GM18526 (cell line): Measurements from ENCODE around the gene CCDC12.

Experiments
- POLR2A ChIP-seq: IDR thresholded peaks from 3 replicates; pipeline ENCODE4 v1.6.1; 2011; ENCODE audit not compliant: insufficient read length; ENCODE audit errors: extremely low read depth

The CCDC12 gene

GRCh38 chr3:46947981-46948791 is 28.4 kb downstream of the CCDC12 start:
- TF ChIP-seq POLR2A = no peak

GRCh38 chr3:46947546-46947901 is 29.0 kb downstream of the CCDC12 start:
- no peak for TF ChIP-seq POLR2A

- TF ChIP-seq POLR2A = no peak
Observed at GRCh38 chr3:46946856-46947545, 29.5 kb downstream of the CCDC12 start.

- TF ChIP-seq POLR2A = no peak
Observed at GRCh38 chr3:46946416-46946815, 30.1 kb downstream of the CCDC12 start.

GRCh38 chr3:46944191-46944590 is 32.4 kb downstream of the CCDC12 start:
- TF ChIP-seq POLR2A = no peak

- TF ChIP-seq POLR2A = no peak
Observed at GRCh38 chr3:46943237-46944187, 33.0 kb downstream of the CCDC12 start.

GRCh38 chr3:46942481-46943236 is 33.9 kb downstream of the CCDC12 start:
- no peak for TF ChIP-seq POLR2A

GRCh38 chr3:46942076-46942475 is 34.5 kb downstream of the CCDC12 start:
- no peak for TF ChIP-seq POLR2A

GRCh38 chr3:46939578-46940445 is 36.7 kb downstream of the CCDC12 start:
- TF ChIP-seq POLR2A = no peak

GRCh38 chr3:46938118-46938517 is 38.4 kb downstream of the CCDC12 start:
- no peak for TF ChIP-seq POLR2A

- no peak for TF ChIP-seq POLR2A
Observed at GRCh38 chr3:46936733-46937250, 39.8 kb downstream of the CCDC12 start.

GRCh38 chr3:46935989-46936558 is 40.5 kb downstream of the CCDC12 start:
- no peak for TF ChIP-seq POLR2A

- TF ChIP-seq POLR2A = no peak
Observed at GRCh38 chr3:46935168-46935858, 41.2 kb downstream of the CCDC12 start.
